HepG2 (cell line): Measurements from ENCODE around the gene NKX1-1.

Experiments used
- BORCS8-MEF2B ChIP-seq: sonication (generic); formaldehyde crosslinking; IDR thresholded peaks from 2 replicates; pipeline ENCODE4 v1.8.0; 2022; ENCODE audit warnings: mild to moderate bottlenecking, missing genetic modification reagents
- CTCF ChIP-seq: sonication (generic); formaldehyde crosslinking; IDR thresholded peaks from 2 replicates; pipeline ENCODE4 v1.5.0; 2020; ENCODE audit warnings: mild to moderate bottlenecking, missing genetic modification reagents, moderate library complexity
- GATAD1 ChIP-seq: IDR thresholded peaks from 2 replicates; pipeline ENCODE4 v1.6.1; 2016; ENCODE audit warnings: missing genetic modification reagents, missing compliant biosample characterization
- HMGXB4 ChIP-seq, 2 experiments: sonication (generic) in 1 of 2; formaldehyde crosslinking in 1 of 2; IDR thresholded peaks; 2 replicates each; pipeline versions ENCODE4 v1.4.0 to v1.6.1; 2018 to 2020; ENCODE audit warnings: missing genetic modification reagents in 2 of 2, borderline replicate concordance in 1 of 2, low read depth in 1 of 2, mild to moderate bottlenecking in 1 of 2, missing biosample characterization in 1 of 2
- MXI1 ChIP-seq: IDR thresholded peaks from 3 replicates; pipeline ENCODE4 v1.6.1; 2012; ENCODE audit warnings: low read depth, low read length, inconsistent platforms, borderline replicate concordance
- PATZ1 ChIP-seq: sonication (generic); formaldehyde crosslinking; IDR thresholded peaks from 2 replicates; pipeline ENCODE4 v1.4.0; 2020; ENCODE audit warnings: missing genetic modification reagents
- POLR2A ChIP-seq, 2 experiments: IDR thresholded peaks; 2 replicates each; pipeline ENCODE4 v1.6.1; 2011; ENCODE audit warnings: low read depth in 2 of 2, low read length in 2 of 2, mild to moderate bottlenecking in 1 of 2, moderate library complexity in 1 of 2; ENCODE audit not compliant: insufficient read depth in 1 of 2
- PREB ChIP-seq: sonication (generic); formaldehyde crosslinking; IDR thresholded peaks from 2 replicates; pipeline ENCODE4 v1.4.0; 2020; ENCODE audit warnings: missing genetic modification reagents
- SETDB1 ChIP-seq: sonication (generic); formaldehyde crosslinking; IDR thresholded peaks from 2 replicates; pipeline ENCODE4 v1.5.1; 2020; ENCODE audit warnings: missing genetic modification reagents, mild to moderate bottlenecking, borderline replicate concordance
- TCF7L2 ChIP-seq: IDR thresholded peaks from 2 replicates; pipeline ENCODE4 v1.6.1; 2011; ENCODE audit warnings: mild to moderate bottlenecking, low read depth, low read length, moderate library complexity
- ZBTB34 ChIP-seq: sonication (generic); formaldehyde crosslinking; IDR thresholded peaks from 2 replicates; pipeline ENCODE4 v1.8.0; 2022; ENCODE audit warnings: mild to moderate bottlenecking, missing genetic modification reagents
- ZHX1 ChIP-seq: sonication (generic); formaldehyde crosslinking; IDR thresholded peaks from 2 replicates; pipeline ENCODE4 v1.8.1; 2022; ENCODE audit warnings: low read depth, mild to moderate bottlenecking, missing genetic modification reagents
- ZNF740 ChIP-seq: sonication (generic); formaldehyde crosslinking; IDR thresholded peaks from 2 replicates; pipeline ENCODE4 v1.4.0; 2020; ENCODE audit warnings: missing genetic modification reagents

GRCh38 chr4:1379351-1379781, 26.9 kb downstream of the NKX1-1 start:
- no peak for TF ChIP-seq POLR2A (IDR thresholded peaks at IDR 0.05; ENCODE audit: insufficient read depth in 1 of 2, low read depth in 2 of 2, low read length in 2 of 2)
- no peak for TF ChIP-seq GATAD1 (CRISPR knock-in tag)
- TF ChIP-seq HMGXB4 (CRISPR knock-in tag; IDR thresholded peaks at IDR 0.05; ENCODE audit: borderline replicate concordance in 1 of 2, low read depth in 1 of 2) = no peak
- TF ChIP-seq PREB (CRISPR knock-in tag) = no peak
- TF ChIP-seq ZNF740 (CRISPR knock-in tag) = no peak
- no peak for TF ChIP-seq MXI1
- no peak for TF ChIP-seq CTCF (CRISPR knock-in tag)
- TF ChIP-seq PATZ1 (CRISPR knock-in tag) = no peak
- TF ChIP-seq ZBTB34 (CRISPR knock-in tag) = no peak
- TF ChIP-seq ZHX1 (CRISPR knock-in tag) = no peak
- no peak for TF ChIP-seq SETDB1 (CRISPR knock-in tag)
- no peak for TF ChIP-seq TCF7L2
- TF ChIP-seq BORCS8-MEF2B (CRISPR knock-in tag) = no peak
